Stimulated activated CD4-positive, alpha-beta T cell treated with anti-CD3 and anti-CD28 coated beads, TNF-alpha, amount 100 ng/mL, for 48 hours (primary cell): ENCODE measurements around the gene SPON1.
"Not testable (repeated sequence)": the region's sequence is repeated elsewhere in the genome, so short reads cannot be mapped to it uniquely, and the experiment has no call there.

Experiments
- DNase-seq, 3 donors: peaks; one replicate each; pipeline ENCODE4 v3.0.0-alpha.2; 2020; ENCODE audit warnings: low read depth in 3 of 3

The SPON1 gene

DNA sequence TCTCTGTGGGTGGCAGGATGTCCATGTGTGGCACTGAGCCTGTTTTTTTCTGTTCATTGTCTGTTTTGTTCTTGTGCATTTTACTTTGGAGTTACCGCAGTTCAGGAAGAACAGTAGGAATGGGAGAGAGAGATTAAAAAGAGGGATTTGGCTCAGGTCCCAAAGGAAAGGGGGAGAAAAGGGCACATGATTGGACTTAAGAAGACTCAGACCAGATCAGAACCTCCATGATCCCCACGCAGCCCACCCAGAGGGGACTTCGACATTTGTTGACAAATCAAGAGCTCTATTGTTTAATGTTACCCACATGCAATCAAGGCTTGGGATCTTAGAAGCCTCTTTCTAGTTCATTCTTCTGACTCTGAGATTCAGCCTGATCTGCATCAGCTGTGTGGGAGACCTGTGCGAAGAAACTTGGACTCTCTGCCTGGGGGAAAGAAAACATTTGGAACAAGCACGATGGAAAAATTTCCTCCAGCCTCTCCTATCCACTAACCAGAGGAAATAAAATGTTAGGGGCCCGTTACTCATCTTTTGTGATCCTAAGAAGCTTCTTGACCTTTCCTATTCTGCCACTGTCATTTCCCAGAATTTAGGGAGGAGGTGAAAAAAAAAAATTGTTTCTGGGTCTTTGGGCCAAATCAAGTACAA is 119.2 kb downstream of the SPON1 start:
- no peak for DNase-seq

DNA sequence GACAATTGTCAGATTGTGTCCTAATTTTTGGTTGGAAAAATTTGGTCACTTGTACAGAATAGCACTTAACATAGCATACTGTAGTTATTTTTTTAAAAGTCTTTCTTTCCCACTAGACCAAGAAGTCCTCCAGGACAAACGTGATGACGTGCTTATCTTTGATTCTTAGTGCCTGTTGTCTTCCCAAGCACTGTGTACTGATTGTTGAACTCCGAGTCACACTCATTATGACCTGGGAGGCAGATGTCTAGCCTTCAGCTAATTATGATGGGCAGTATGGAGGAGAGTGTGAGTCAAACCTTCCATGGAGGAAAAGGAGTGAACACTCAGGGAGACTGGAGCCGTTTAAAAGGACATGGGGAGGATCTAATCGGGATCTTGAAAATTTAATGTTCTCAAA is 119.8 kb downstream of the SPON1 start:
- no peak for DNase-seq

DNA sequence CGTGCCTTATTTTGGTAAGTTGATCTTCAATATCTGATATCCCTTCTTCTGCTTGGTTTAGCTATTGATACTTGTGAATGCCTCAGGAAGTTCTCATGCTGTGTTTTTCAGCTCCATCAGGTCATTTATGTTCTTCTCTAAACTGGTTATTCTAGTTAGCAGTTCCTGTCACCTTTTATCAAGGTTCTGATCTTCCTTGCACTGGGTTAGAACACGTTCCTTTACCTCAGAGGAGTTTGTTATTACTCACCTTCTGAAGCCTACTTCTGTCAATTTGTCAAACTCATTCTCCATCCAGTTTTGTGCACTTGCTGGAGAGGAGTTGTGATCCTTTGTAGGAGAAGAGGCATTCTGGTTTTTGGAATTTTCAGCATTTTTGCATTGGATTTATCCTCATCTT is 126.3 kb downstream of the SPON1 start:
- DNase-seq, result not testable (repeated sequence)

DNA sequence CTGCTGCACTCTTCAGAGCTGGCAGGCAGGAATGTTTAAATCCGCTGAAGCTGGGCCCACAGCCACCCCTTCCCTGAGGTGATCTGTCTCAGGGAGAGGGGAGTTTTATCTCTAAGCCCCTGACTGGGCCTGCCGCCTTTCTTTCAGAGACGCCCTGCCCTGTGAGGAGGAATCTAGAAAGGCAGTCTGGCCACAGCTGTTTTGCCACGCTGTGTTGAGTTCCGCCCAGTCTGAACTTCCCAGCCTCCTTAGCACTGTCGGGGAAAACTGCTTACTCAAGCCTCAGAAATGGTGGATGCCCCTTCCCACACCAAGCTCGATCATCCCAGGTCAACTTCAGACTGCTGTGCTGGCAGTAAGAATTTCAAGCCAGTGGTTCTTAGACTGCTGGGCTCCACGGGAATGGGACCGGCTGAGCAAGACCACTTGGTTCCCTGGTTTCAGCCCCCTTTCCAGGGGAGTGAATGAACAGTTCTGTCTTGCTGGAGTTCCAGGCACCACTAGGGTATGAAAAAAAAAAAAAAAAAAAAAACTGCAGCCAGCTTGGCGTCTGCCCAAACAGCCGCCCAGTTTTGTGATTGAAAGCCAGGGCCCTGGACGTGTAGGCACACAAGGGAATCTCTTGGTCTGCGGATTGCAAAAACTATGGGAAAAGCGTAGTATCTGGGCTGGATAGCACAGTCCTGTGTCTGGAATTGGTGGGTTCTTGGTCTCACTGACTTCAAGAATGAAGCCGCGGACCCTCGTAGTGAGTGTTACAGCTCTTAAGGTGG is 127.4 kb downstream of the SPON1 start:
- DNase-seq, result no peak

DNA sequence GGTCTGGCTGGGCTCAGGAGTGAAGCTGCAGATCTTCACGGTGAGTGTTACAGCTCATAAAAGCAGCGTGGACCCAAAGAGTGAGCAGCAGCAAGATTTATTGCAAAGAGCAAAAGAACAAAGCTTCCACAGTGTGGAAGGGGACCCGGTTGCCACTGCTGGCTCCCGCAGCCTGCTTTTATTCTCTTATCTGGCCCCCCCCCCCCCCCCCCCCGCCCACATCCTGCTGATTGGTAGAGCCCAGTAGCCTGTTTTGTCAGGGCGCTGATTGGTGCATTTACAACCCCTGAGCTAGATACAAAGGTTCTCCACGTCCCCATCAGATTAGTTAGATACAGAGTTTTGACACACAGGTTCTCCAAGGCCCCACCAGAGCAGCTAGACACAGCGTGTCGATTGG is 128.1 kb downstream of the SPON1 start:
- DNase-seq, result not testable (repeated sequence)

DNA sequence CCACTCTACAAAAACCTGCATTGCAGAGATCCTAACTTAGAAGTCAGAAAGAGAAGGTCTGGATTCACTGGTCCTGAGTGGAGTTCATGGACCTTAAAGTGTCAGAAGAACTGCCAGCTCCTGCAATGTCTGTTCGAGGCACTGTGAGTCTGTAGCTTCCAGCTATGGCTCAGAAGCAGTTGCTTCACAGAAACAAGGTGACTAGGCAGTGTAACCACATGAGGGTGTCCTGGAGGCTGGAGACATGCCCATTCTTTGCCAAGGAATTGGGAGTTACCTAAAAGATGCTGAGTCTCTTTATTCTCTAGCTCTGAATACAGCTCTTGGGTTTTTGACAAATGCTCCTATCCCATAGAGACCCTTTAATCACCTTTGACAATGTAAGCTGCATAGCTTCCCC is 130.5 kb downstream of the SPON1 start:
- DNase-seq, result no peak

DNA sequence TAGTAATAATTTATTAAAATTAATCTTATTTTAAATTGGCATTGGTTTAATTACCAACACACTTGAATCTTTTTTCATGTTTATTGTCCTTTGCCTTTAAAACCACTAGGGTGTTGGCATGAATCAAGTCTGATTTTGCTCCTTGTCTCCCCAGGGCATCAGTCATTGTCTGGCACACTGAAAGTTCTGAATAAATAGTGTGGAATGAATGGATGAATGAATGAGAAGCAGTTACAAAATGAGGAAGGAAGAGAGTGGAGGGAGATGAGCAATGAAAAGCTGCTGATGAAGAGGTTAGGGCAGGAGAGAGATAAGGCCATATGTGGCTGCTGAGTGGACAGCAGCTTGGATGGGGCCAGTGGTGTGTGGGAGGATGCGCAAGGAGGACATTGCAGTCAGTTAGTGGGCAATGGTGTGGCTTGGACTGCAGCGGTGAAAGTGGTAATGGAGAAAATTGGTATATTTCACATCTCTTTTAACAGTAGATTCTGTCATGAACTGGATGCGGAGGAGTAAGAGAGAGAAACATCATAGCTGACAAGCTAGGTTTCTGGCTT is 132.0 kb downstream of the SPON1 start:
- no peak for DNase-seq

DNA sequence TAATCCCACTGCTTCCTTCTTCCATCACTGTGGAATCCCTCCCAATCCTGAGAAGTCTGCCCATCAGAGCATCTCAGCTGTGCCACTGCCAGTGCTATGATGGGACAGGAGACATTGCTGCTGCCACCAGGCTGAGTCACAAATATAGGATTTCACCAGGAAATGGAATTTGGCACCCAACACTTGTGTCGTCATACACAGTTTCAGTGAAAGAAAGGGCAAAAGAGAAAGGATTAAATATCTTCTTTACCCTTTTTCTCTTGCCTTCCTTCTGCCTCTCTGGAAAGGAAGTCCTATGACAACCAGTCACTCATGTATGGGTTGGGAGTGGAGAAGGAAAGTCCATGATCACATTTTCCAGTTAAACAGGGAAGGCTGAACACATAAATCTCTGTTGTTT is 133.4 kb downstream of the SPON1 start:
- DNase-seq, result no peak

DNA sequence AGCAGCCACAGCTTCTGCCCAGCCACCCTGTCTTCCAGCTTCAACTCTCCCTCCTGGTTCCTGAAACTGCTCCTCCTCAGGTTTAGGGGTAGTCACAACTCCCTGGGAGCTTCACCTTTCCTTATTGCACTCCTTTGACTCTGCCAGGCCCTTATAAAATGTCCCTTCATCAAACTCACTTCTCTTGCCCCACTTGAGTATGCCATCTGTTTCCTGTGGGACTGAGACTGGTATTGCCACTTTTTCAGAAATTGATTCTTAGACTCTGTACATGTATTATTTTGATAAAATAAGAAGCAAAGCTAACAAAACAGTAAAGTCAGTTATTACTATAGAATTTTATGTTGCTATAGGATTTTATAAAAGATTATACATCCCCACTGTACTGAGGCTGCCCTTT is 134.1 kb downstream of the SPON1 start:
- no peak for DNase-seq

DNA sequence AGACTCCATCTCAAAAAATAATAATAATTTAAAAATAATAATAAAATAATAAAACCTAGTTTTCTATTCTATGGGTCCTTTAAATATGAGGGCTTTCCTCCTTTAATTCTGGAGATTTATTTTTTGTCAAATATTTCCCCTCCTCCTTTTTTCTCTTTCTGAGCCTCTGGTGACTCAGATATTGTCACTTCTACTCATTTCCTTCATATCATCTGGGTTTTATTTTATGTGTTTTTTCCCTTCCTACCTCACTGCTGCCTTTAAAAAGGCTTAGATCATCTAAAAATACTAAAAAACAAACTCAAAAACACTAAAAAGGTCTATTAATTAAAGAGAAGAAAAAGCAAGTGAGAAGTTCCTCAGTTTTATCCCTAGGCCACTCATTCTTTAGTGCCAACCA is 138.9 kb downstream of the SPON1 start:
- no peak for DNase-seq

DNA sequence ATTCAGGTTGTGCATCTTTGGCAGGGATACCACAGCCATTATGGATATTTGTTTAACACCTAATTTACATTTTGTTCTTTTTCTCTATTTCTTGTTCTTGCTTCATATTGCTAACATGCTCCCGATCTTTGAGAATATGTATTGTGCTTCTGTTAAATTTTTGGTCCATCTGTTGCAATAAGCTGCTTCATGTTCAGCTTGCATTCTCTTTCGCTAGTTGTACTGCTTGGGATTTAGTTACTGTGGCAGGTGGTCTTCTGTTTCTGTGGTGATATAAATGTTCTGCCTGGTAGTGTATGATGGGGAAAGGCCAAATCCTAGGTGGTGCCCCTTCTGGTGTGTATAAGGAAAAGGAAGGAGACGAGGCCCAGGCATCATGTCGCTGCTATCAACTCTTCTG is 140.2 kb downstream of the SPON1 start:
- no peak for DNase-seq

DNA sequence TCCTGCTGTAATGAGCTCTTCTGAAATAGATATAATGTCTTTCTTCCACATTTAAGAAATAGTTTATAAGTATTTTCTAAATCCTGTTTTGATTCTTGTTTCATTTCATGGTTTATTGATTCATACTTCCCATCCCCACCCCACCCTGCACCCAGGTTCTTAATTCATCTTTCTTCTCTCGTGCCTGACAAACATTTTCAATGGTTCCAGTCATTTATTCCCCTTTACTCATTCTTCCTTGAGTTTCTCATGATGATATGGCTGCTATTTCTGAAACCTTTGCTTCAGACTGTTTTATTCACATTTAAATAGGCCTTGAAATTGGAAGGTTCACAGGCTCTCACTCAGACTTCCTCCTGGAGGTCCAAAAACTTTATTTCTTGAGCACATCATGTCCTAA is 142.9 kb downstream of the SPON1 start:
- DNase-seq, result no peak

DNA sequence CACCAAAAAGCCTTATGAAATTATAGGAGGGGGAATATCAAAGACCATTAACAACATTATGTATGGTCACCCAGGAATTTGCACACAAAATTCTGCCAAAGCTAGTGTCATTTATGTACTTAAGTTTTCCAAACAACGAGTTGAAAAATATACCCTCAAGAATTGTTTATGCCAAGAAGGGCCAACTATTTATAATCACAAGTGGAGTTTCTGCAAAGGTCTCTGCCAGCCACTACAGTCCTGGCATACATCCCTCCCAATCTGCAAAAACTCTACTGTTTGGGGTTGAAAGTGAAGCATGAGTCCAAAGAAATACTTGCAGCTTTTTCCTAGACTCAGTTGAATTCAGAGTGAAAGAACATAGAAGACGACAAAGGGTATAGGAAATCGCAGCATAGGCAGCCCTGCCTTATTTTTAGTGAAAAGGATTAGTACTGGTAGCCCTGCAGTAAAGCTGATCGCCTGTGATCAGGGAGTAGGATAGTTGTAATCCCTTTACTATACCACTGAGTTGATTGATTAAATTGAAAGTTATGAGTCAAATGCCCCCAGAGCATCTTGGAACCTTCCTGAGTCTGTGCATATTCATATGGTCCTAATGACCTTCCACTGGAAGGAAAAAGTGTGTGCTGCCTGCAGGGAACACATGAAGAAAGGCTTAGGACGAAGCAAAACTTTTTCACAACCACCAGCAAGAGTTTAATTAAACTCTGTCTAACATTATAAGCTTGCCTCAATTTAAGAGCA is 144.0 kb downstream of the SPON1 start:
- DNase-seq, result no peak

DNA sequence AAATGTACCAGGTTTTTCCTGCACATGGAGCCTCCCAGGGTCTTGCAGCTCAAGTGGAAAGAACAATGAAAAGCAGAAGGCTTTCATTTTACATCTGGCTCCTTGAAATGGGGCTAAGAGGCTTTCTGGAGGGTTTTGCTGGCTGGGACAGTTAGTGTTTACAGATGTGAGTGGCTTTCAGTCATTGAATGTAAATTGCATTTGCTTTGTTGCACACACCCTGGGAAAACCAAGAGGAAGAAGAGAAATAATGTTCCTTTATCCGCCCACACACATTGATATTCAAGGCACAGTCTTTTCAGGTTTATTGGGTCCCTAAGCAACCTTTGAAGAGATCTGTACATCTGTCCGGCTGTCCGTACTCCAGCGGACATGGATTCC is 144.5 kb downstream of the SPON1 start:
- no peak for DNase-seq

DNA sequence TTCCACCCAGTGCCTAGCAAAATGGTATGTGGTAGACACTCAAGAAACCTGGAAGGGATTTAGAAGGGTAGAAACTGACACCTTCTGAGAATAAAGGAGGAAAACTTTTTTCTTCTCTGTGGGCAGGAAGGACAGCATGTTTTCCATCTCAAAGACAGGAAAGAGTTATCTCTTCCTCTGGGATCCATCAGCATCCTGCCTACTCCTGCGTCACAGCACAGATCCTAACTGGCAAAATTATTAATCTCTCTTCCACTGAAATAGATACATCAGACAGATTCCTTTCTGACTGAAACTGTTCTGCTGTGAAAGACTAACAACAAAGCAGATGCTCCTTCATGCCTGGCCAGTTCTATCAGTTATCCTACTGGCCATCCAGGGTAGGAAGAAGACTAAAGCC is 147.2 kb downstream of the SPON1 start:
- DNase-seq, result no peak

DNA sequence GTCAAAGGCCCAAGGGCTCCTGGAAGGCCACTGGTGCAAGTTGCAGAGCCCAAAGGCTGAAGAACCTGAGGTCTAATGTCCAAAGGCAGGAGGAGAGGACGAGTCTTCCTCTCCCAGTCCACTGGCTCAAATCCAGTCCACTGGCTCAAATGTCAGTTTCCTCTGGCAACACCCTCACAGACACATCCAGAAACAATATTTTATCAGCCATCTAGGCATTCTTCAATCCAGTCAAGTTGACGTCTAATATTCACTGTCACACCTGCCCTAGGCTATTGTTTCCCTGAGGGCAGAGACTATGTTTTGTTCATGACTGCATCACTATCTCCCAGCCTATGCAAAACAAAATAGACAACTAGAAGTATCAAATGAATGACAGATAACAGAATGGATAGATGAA is 148.1 kb downstream of the SPON1 start:
- DNase-seq, result no peak

DNA sequence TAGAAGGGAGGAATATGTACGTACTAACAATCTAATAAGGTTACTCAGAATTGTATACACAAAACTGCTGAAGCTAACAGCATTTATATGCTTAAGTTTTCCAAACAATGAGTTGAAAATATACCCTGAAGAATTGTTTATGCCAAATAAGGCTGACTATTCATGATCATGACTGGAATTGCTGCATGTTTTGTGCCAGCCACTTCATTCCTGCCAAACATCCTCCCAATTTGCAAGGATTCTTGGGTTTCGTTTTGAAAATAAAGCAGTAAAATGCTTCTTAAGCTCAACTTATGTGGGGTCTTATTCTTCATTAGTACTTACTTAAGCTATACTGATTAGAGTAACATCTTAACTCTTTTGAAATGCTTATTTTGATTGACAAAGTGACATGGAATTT is 149.0 kb downstream of the SPON1 start:
- no peak for DNase-seq

DNA sequence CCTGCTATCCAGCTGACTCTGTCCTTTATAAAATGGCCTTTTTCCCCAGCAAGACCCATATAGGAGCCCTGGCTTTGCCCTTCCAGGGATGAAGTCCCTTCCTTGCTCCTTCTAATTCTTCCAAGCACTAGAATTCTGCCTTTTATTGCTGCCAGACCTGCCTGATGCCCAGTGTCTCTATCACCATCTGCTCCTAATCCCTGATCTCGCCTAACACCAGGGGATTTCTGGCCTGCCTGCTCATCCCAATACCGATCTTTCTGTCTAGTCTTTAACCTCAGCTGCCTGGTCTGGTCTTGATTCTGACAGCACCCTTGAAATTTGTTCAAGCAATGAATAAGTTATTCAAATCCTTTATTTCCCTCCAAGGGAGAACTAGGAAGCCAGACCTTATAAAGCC is 150.2 kb downstream of the SPON1 start:
- DNase-seq, result no peak

DNA sequence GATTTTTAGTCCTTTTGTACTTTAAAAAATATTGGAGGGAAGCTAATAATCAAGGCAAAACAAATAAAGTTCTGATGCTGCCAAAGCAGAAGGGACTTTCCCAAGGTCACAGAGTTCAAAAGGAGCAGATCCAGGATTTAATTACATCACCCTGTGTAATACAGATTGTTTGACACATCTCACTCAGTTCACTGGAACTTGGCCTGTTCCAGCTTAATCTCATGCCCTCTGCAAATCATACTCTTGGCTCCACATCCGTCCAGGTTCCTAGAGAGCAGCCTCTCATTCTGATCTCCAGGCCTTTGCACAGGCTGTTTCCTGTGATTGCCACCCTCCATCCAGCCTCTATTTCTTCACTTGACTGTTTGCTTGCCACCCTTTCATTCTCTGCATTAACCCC is 151.7 kb downstream of the SPON1 start:
- DNase-seq, result no peak

DNA sequence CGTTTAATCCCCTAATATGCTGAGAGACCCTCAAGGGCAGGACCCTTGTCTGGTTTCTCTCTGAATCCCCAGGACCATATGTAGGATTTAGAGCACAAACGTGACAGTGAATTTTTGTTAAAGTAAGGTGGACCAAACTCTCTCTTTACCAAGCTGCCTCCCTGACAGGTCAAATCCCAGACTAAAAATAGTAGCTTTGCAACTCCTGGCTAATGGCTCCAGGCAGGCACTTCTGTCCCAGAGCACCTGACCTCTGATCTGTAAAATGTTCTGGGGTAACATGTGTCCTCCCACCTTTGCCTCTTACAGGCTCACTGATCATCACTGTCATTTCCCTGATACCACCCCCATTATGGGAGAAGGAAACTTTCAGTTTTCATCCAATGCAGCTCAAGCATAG is 152.3 kb downstream of the SPON1 start:
- DNase-seq, result no peak

DNA sequence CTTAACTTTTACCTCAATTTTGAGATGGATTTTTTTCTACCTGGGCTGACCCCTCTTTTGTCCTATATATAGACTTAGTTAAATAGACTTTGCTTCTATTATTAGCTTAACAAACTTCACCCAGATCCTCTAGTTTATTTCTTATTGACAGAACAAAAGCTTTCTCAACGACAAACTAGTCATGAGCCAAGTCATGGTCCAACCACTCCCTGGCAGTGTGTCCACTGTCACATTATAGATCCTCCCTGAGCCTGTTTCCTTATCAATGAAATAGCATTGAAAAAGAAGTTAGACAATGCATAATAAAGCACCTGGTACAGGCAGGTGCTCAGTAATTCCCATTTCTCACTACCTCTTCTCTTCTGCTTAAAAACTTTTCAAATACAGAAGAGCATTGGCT is 155.1 kb downstream of the SPON1 start:
- DNase-seq, result no peak

DNA sequence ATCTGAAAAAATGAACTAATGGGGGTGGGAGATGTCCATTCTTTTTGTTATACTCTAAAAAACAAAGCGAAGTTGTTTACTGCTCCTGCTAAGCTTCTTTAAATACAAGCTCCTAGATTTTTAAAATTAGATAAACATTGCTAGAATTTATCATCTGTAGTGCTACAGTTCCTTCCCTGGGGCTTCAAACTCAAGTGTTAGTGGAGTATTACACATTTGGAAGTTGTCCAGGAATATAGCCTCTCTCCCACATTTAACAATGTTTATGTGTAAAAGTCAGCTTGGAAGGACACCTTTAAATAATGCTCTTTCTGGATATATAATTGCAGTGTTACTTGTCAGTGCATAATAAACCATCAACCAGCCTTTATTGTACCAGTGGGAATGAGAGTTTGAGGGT is 155.5 kb downstream of the SPON1 start:
- DNase-seq, result no peak

DNA sequence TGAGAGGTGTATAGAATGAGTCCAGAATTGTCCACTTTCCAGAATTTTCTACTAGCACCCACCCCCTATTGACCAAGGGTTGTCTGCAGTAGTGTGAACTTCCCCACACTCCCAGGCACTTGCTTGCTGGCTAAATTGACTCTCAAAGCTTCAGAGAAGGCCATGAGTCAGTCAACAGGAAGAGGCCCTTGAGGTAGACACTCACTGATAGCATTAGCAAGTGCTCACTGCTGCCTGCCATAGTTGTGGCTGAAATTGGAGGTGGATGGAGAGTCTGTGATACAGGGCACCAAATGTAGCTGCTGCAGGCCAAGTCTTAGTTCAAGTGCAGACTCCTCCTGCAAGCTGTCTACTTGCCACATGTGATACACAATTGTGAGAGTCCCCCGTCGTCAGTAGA is 156.8 kb downstream of the SPON1 start:
- peak in 1 of 3 donors; percentile 8 for DNase-seq
